GM23248 (cell line): ENCODE results near the gene FAM171A1.

Experiments
- EZH2 ChIP-seq: fragments of 200-600 bp; sonication (generic); IDR thresholded peaks from 2 replicates; pipeline ENCODE4 v1.6.1; 2018; ENCODE audit warnings: antibody characterized with exemption, mild to moderate bottlenecking; ENCODE audit not compliant: insufficient read depth, poor library complexity, severe bottlenecking
- EZH2phosphoT487 ChIP-seq: fragments of 200-600 bp; sonication (generic); IDR thresholded peaks from 2 replicates; pipeline ENCODE4 v1.6.1; 2018; ENCODE audit warnings: antibody characterized with exemption, moderate library complexity, mild to moderate bottlenecking, low read depth; ENCODE audit not compliant: insufficient read depth

DNA sequence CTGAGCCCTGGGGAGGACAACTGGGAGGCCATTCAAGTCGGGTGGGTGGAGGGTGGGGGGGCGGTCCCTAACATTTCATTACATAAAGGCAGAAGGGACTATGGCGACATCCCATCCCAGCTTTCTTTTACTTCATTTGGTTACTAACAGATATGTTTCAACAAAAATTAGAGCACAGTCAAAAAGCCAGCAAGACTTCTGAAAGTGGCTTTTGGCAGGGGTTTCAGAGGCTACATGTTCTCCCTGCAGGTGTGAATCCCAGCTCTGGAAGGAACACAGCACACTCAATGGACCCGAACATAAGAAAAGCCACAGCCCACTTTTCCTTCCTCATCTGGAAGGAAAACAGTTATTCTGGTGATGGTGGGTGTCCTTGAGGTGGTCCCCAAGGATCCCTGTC is 7.1 kb downstream of the FAM171A1 start:
- TF ChIP-seq EZH2phosphoT487 (no peak), EZH2 (no peak)
